ENCODE measurements around the gene SMG5.
A peak's percentile ranks its signal among the peaks of the same experiment; 100 is the strongest.

SMG5 gene

GRCh38 chr1:156291226-156292061 lies 8.8 kb upstream of the SMG5 start:
- no peak for TF ChIP-seq CTCF (IDR thresholded peaks at IDR 0.05; ENCODE audit: borderline replicate concordance, control extremely low read depth, extremely low read depth, insufficient read depth, missing control alignments)
- DNase-seq (ENCODE audit: low spot score) = peak; percentile 83
- in situ Hi-C loops (cut with MboI; ENCODE audit: low sequenced_read_pairs, unreplicated experiment) = no loop called here

DNA sequence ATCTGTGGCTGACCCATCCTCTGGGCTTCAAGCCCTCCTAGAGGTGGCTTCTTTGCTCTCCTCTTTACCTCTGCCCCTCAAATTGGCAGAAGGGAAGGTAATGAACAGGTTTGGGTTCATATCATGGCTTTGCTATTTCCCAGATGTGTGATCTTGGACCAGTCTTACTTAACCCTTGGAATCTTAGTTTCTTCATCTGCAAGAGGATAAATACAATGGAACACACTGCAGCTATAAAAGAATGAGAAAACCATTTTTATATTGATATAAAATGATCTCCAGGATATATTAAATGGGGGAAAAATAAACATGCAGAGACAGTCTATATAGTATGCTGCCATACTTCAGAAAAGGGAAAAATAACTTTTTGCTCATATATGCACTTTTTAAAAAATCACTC lies 7.2 kb upstream of the SMG5 start:
- in situ Hi-C loops (cut with MboI; ENCODE audit: low sequenced_read_pairs, unreplicated experiment) = no loop called here
- TF ChIP-seq CTCF (IDR thresholded peaks at IDR 0.05; ENCODE audit: borderline replicate concordance, control extremely low read depth, extremely low read depth, insufficient read depth, missing control alignments) = no peak
- no peak for DNase-seq (ENCODE audit: low spot score)

- no peak for DNase-seq (ENCODE audit: low spot score)
- no peak for TF ChIP-seq CTCF (IDR thresholded peaks at IDR 0.05; ENCODE audit: borderline replicate concordance, control extremely low read depth, extremely low read depth, insufficient read depth, missing control alignments)
- in situ Hi-C loops (cut with MboI; ENCODE audit: low sequenced_read_pairs, unreplicated experiment) = no loop called here
Measured at GRCh38 chr1:156286061-156286460, 3.4 kb upstream of the SMG5 start.

- DNase-seq (ENCODE audit: low spot score) = no peak
- in situ Hi-C loops (cut with MboI; ENCODE audit: low sequenced_read_pairs, unreplicated experiment) = no loop called here
- no peak for TF ChIP-seq CTCF (IDR thresholded peaks at IDR 0.05; ENCODE audit: borderline replicate concordance, control extremely low read depth, extremely low read depth, insufficient read depth, missing control alignments)
Measured at GRCh38 chr1:156285437-156285836, 2.8 kb upstream of the SMG5 start.

DNA sequence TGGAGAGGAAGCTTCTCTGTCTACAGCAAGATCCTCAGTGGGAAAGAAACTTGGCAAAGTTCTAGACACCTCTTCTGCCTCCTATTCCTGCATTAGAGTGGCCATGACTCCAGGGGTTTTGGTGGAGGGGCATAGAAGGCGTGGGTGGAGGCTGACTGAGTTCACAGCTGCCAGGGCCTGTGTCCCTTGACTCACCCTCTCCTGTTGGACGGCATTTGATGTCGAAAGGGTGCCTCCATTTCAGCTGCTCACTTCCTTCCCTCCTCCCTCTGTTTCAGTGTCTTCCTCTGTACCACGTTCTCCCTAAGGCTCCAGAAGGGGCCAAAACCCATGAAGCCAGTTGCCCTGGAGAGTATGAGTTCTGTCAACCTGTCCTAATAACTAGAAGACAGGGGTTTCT lies 2.1 kb upstream of the SMG5 start:
- DNase-seq (ENCODE audit: low spot score) = no peak
- in situ Hi-C loops (cut with MboI; ENCODE audit: low sequenced_read_pairs, unreplicated experiment) = no loop called here
- no peak for TF ChIP-seq CTCF (IDR thresholded peaks at IDR 0.05; ENCODE audit: borderline replicate concordance, control extremely low read depth, extremely low read depth, insufficient read depth, missing control alignments)

DNA sequence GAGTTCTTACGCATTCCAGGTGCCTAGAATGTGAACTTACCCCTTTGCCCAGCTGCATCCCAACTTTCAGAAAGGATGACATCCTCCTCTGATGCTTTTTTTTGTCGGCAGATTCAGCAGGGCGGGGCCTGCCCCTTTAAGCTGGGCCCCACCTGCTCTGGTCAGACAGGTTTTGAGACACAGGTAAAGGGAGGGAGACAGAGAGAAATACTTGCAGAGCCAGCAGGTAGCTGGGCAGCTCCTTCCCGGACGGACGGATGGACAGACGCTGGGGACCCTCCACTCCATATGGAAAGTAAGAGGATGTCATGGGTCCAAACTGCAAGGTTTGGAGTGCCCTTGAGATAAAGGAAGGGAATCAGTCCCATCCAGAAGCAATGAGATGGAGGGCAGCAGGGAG lies 1.5 kb upstream of the SMG5 start, which contains the start of gene TMEM79:
Gene TMEM79, plus strand, starts transcription at position 214 of the 400 bp plus-strand sequence. CDS start 902 bp downstream, outside the sequence.
- in situ Hi-C loops (cut with MboI; ENCODE audit: low sequenced_read_pairs, unreplicated experiment) = no loop called here
- DNase-seq (ENCODE audit: low spot score) = no peak
- no peak for TF ChIP-seq CTCF (IDR thresholded peaks at IDR 0.05; ENCODE audit: borderline replicate concordance, control extremely low read depth, extremely low read depth, insufficient read depth, missing control alignments)
